Measurements from ENCODE around the gene SORBS1. TPM values are rescaled to one million over a fixed set of nuclear protein-coding genes. Genes with fewer than 3 reads are reported as not detected.

SORBS1 gene
- total RNA-seq, 1 experiment from 2014 or later: 39.9 TPM

DNA sequence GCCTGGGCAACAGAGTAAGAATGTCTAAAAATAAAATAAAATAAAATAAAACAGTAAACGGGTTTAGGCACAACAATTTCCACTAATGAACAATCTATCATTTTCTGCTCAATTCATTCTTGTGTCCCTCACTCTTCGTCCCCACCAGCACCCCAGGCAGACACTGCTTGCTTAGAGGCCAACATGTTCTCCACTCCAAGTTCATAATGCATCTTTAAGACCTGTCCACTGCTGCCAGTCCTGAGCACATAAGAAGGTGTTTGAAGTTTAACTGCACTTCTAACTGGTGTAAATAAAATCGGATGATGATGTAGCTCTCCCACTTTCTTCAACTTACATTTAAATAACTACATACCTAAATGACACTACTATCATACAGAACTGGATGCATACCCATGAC lies 283.6 kb downstream of the SORBS1 start:
- Mint-ChIP-seq H3K4me3 (no peak overlapping the region), H3K27me3 (ENCODE audit: low read depth) (no peaks in the 10 kb centered on the region), H3K27ac (peak overlapping the region; percentile 19), H3K36me3 (no peaks in the 10 kb centered on the region), H3K4me1 (peaks cover 75% of the 10 kb centered on the region), H3K9me3 (peaks cover 6% of the 10 kb centered on the region; the same call in 1 of the 2 replicates)
- no peak for DNase-seq (ENCODE audit: low spot score)
- CTCF ChIA-PET: interaction anchor here (1.4 to 2.6 kb wide), 6 partner anchors 12 to 153 kb away, joined by 3 to 20 read pairs (median 6); no protein-coding TSS in a partner anchor
- POLR2A ChIA-PET: interaction anchor here (1.3 kb wide), 1 partner anchor 97 kb away, joined by 3 read pairs; no protein-coding TSS in a partner anchor
- TF ChIP-seq, protein P1, sequence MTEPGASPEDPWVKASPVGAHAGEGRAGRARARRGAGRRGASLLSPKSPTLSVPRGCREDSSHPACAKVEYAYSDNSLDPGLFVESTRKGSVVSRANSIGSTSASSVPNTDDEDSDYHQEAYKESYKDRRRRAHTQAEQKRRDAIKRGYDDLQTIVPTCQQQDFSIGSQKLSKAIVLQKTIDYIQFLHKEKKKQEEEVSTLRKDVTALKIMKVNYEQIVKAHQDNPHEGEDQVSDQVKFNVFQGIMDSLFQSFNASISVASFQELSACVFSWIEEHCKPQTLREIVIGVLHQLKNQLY (CRISPR knock-in tag; IDR thresholded peaks at IDR 0.05): no peak
- TF ChIP-seq HMGA2 (CRISPR knock-in tag; IDR thresholded peaks at IDR 0.05) (no peak), TEAD1 (CRISPR knock-in tag; IDR thresholded peaks at IDR 0.05) (no peak), TP53 (CRISPR knock-in tag; IDR thresholded peaks at IDR 0.05) (no peak), NFE2L1 (CRISPR knock-in tag; IDR thresholded peaks at IDR 0.05) (no peak), SMAD3 (CRISPR knock-in tag; IDR thresholded peaks at IDR 0.05; ENCODE audit: borderline replicate concordance) (no peak), SMAD4 (CRISPR knock-in tag; IDR thresholded peaks at IDR 0.05) (no peak), KAT7 (CRISPR knock-in tag; IDR thresholded peaks at IDR 0.05; ENCODE audit: borderline replicate concordance) (no peak), ATF1 (CRISPR knock-in tag; IDR thresholded peaks at IDR 0.05) (no peak), ZNF396 (CRISPR knock-in tag; IDR thresholded peaks at IDR 0.05; ENCODE audit: borderline replicate concordance) (no peak), NR3C1 (CRISPR knock-in tag; conservative IDR thresholded peaks at IDR 0.05; ENCODE audit: low read depth) (no peak), ZNF219 (CRISPR knock-in tag; IDR thresholded peaks at IDR 0.05; ENCODE audit: borderline replicate concordance) (no peak), ZNF423 (CRISPR knock-in tag; IDR thresholded peaks at IDR 0.05) (no peak), JAZF1 (CRISPR knock-in tag; IDR thresholded peaks at IDR 0.05) (no peak), GRHL2 (CRISPR knock-in tag; IDR thresholded peaks at IDR 0.05; ENCODE audit: insufficient replicate concordance, severe bottlenecking) (no peak), TCF7 (CRISPR knock-in tag; IDR thresholded peaks at IDR 0.05; ENCODE audit: low read depth) (no peak)
- TF ChIP-seq, protein P2, sequence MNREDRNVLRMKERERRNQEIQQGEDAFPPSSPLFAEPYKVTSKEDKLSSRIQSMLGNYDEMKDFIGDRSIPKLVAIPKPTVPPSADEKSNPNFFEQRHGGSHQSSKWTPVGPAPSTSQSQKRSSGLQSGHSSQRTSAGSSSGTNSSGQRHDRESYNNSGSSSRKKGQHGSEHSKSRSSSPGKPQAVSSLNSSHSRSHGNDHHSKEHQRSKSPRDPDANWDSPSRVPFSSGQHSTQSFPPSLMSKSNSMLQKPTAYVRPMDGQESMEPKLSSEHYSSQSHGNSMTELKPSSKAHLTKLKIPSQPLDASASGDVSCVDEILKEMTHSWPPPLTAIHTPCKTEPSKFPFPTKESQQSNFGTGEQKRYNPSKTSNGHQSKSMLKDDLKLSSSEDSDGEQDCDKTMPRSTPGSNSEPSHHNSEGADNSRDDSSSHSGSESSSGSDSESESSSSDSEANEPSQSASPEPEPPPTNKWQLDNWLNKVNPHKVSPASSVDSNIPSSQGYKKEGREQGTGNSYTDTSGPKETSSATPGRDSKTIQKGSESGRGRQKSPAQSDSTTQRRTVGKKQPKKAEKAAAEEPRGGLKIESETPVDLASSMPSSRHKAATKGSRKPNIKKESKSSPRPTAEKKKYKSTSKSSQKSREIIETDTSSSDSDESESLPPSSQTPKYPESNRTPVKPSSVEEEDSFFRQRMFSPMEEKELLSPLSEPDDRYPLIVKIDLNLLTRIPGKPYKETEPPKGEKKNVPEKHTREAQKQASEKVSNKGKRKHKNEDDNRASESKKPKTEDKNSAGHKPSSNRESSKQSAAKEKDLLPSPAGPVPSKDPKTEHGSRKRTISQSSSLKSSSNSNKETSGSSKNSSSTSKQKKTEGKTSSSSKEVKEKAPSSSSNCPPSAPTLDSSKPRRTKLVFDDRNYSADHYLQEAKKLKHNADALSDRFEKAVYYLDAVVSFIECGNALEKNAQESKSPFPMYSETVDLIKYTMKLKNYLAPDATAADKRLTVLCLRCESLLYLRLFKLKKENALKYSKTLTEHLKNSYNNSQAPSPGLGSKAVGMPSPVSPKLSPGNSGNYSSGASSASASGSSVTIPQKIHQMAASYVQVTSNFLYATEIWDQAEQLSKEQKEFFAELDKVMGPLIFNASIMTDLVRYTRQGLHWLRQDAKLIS (CRISPR knock-in tag; IDR thresholded peaks at IDR 0.05; ENCODE audit: borderline replicate concordance): no peak
- TF ChIP-seq, protein P3, sequence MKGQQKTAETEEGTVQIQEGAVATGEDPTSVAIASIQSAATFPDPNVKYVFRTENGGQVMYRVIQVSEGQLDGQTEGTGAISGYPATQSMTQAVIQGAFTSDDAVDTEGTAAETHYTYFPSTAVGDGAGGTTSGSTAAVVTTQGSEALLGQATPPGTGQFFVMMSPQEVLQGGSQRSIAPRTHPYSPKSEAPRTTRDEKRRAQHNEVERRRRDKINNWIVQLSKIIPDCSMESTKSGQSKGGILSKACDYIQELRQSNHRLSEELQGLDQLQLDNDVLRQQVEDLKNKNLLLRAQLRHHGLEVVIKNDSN (CRISPR knock-in tag; IDR thresholded peaks at IDR 0.05): no peak
- TF ChIP-seq, protein P4, sequence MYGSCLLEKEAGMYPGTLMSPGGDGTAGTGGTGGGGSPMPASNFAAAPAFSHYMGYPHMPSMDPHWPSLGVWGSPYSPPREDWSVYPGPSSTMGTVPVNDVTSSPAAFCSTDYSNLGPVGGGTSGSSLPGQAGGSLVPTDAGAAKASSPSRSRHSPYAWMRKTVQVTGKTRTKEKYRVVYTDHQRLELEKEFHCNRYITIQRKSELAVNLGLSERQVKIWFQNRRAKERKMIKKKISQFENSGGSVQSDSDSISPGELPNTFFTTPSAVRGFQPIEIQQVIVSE (CRISPR knock-in tag; IDR thresholded peaks at IDR 0.05; ENCODE audit: borderline replicate concordance): no peak
- no peak for ATAC-seq

DNA sequence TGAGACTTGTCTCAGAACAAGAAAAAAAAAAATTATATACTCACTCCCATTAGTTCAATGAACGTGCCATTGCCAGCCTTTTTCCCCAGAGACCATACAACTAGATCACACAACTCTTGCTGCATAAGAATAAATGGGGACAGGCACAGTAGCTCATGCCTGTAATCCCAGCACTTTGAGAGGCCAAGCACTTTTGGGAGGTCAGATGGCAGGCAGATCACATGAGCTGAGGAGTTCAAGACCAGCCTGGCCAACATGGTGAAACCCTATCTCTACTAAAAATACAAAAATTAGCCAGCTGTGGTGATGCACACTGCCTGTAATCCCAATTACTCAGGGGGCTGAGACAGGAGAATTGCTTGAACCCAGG lies 284.0 kb downstream of the SORBS1 start:
- no peaks in the 10 kb centered on the region for H3K27me3 Mint-ChIP-seq (ENCODE audit: low read depth)
- no peak for ATAC-seq
- peaks cover 72% of the 10 kb centered on the region for H3K4me1 Mint-ChIP-seq
- H3K4me3 Mint-ChIP-seq: no peak overlapping the region
- POLR2A ChIA-PET: no interaction called here
- peaks cover 6% of the 10 kb centered on the region; the same call in 1 of the 2 replicates for H3K9me3 Mint-ChIP-seq
- H3K36me3 Mint-ChIP-seq: no peaks in the 10 kb centered on the region
- 0 out of 2 replicates have a peak overlapping the region, but pooled peaks have one; percentile 13 for H3K27ac Mint-ChIP-seq
- CTCF ChIA-PET: interaction anchor here (0.5 to 2.6 kb wide), 5 partner anchors 12 to 153 kb away, joined by 3 to 20 read pairs (median 5); no protein-coding TSS in a partner anchor
- DNase-seq (ENCODE audit: low spot score): no peak
- no peak for TF ChIP-seq FOXK1 (CRISPR knock-in tag; IDR thresholded peaks at IDR 0.05)
- TF ChIP-seq ZNF671 (CRISPR knock-in tag; IDR thresholded peaks at IDR 0.05): no peak
- no peak for TF ChIP-seq ELF4 (CRISPR knock-in tag; IDR thresholded peaks at IDR 0.05; ENCODE audit: low read depth)
- no peak for TF ChIP-seq ZNF416 (CRISPR knock-in tag; IDR thresholded peaks at IDR 0.05)
- TF ChIP-seq NR2C2 (CRISPR knock-in tag; IDR thresholded peaks at IDR 0.05): no peak
- no peak for TF ChIP-seq ZBTB21 (CRISPR knock-in tag; IDR thresholded peaks at IDR 0.05; ENCODE audit: borderline replicate concordance)
- TF ChIP-seq, protein P5, sequence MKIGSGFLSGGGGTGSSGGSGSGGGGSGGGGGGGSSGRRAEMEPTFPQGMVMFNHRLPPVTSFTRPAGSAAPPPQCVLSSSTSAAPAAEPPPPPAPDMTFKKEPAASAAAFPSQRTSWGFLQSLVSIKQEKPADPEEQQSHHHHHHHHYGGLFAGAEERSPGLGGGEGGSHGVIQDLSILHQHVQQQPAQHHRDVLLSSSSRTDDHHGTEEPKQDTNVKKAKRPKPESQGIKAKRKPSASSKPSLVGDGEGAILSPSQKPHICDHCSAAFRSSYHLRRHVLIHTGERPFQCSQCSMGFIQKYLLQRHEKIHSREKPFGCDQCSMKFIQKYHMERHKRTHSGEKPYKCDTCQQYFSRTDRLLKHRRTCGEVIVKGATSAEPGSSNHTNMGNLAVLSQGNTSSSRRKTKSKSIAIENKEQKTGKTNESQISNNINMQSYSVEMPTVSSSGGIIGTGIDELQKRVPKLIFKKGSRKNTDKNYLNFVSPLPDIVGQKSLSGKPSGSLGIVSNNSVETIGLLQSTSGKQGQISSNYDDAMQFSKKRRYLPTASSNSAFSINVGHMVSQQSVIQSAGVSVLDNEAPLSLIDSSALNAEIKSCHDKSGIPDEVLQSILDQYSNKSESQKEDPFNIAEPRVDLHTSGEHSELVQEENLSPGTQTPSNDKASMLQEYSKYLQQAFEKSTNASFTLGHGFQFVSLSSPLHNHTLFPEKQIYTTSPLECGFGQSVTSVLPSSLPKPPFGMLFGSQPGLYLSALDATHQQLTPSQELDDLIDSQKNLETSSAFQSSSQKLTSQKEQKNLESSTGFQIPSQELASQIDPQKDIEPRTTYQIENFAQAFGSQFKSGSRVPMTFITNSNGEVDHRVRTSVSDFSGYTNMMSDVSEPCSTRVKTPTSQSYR (CRISPR knock-in tag; IDR thresholded peaks at IDR 0.05): no peak
- no peak for TF ChIP-seq ZNF263 (CRISPR knock-in tag; IDR thresholded peaks at IDR 0.05; ENCODE audit: low read depth)
- no peak for TF ChIP-seq IRF2 (CRISPR knock-in tag; IDR thresholded peaks at IDR 0.05; ENCODE audit: borderline replicate concordance, low read depth)

All from WTC11 (cell line).